NCI-H748 (cell line): Measurements from ENCODE around the gene FTO.

Experiments
- DNase-seq: peaks from one replicate; lab custom pipeline; 2025; ENCODE audit not compliant: unreplicated experiment; lab: John Stamatoyannopoulos, UW

Gene FTO

GRCh38 chr16:53998024-53998810 lies 294.3 kb downstream of the FTO start:
- no peak for DNase-seq

- no peak for DNase-seq
These were observed 295.1 kb downstream of the FTO start for GRCh38 chr16:53998966-53999522.

GRCh38 chr16:53999841-54000240 lies 295.9 kb downstream of the FTO start:
- DNase-seq: no peak

GRCh38 chr16:54000361-54000760 lies 296.4 kb downstream of the FTO start:
- DNase-seq: no peak

- DNase-seq: no peak
These were observed 302.7 kb downstream of the FTO start for GRCh38 chr16:54006693-54007092.

- DNase-seq: no peak
These were observed 303.5 kb downstream of the FTO start for GRCh38 chr16:54007504-54007903.

GRCh38 chr16:54009464-54010176 lies 305.7 kb downstream of the FTO start:
- no peak for DNase-seq

- DNase-seq: no peak
These were observed 311.2 kb downstream of the FTO start for GRCh38 chr16:54015147-54015546.

- DNase-seq: no peak
These were observed 318.4 kb downstream of the FTO start for GRCh38 chr16:54022362-54022761.

GRCh38 chr16:54026456-54026855 lies 322.5 kb downstream of the FTO start:
- no peak for DNase-seq

GRCh38 chr16:54027062-54027461 lies 323.1 kb downstream of the FTO start:
- DNase-seq: no peak

GRCh38 chr16:54027558-54027957 lies 323.6 kb downstream of the FTO start:
- no peak for DNase-seq

GRCh38 chr16:54027995-54028394 lies 324.0 kb downstream of the FTO start:
- no peak for DNase-seq

GRCh38 chr16:54030451-54030850 lies 326.5 kb downstream of the FTO start:
- DNase-seq: peak; percentile 42

- DNase-seq: no peak
These were observed 327.3 kb downstream of the FTO start for GRCh38 chr16:54031107-54031760.

- DNase-seq: no peak
These were observed 329.8 kb downstream of the FTO start for GRCh38 chr16:54033747-54034146.

GRCh38 chr16:54034684-54035083 lies 330.7 kb downstream of the FTO start:
- DNase-seq: no peak

GRCh38 chr16:54040480-54040879 lies 336.5 kb downstream of the FTO start:
- DNase-seq: no peak

- DNase-seq: no peak
These were observed 337.0 kb downstream of the FTO start for GRCh38 chr16:54040975-54041374.

GRCh38 chr16:54048586-54049495 lies 344.9 kb downstream of the FTO start:
- peak; percentile 5 for DNase-seq
